Liver (tissue), 9 donors: Measurements from ENCODE around the gene ADAMTS7. TPM values are rescaled to one million over a fixed set of nuclear protein-coding genes. Genes with fewer than 3 reads are reported as not detected.

Experiments used
- DNase-seq: peaks from one replicate; pipeline ENCODE4 v3.0.0-alpha.2; 2017; ENCODE audit warnings: low spot score
- H3K27ac ChIP-seq, 2 donors: one replicate each; pipeline ENCODE4 v1.7.0; 2013; ENCODE audit warnings: inconsistent platforms in 2 of 2, low read length in 2 of 2, control low read depth in 1 of 2, low read depth in 1 of 2, mild to moderate bottlenecking in 1 of 2
- H3K27me3 ChIP-seq, 4 donors: one replicate each; pipeline versions ENCODE4 v1.6.1 to v1.7.0; 2013; ENCODE audit warnings: low read length in 3 of 4, inconsistent platforms in 1 of 4, mild to moderate bottlenecking in 1 of 4, moderate library complexity in 1 of 4; ENCODE audit not compliant: control insufficient read depth in 4 of 4, insufficient read depth in 4 of 4
- H3K36me3 ChIP-seq, 4 donors: one replicate each; pipeline versions ENCODE4 v1.6.1 to v1.7.0; 2013; ENCODE audit warnings: low read length in 3 of 4, mild to moderate bottlenecking in 3 of 4, low read depth in 1 of 4, moderate library complexity in 1 of 4; ENCODE audit not compliant: control insufficient read depth in 4 of 4, insufficient read depth in 3 of 4
- H3K4me1 ChIP-seq, 4 donors: one replicate each; pipeline versions ENCODE4 v1.6.1 to v1.7.0; 2013; ENCODE audit warnings: low read length in 3 of 4, mild to moderate bottlenecking in 3 of 4, moderate library complexity in 1 of 4; ENCODE audit not compliant: control insufficient read depth in 4 of 4, insufficient read depth in 4 of 4
- H3K4me3 ChIP-seq, 3 donors: one replicate each; pipeline versions ENCODE4 v1.6.1 to v1.7.0; 2013; ENCODE audit warnings: low read length in 3 of 3, control low read depth in 1 of 3, low read depth in 1 of 3, mild to moderate bottlenecking in 1 of 3
- H3K9ac ChIP-seq, 2 donors: one replicate each; pipeline ENCODE4 v1.7.0; 2013; ENCODE audit warnings: low read length in 2 of 2, mild to moderate bottlenecking in 2 of 2, moderate library complexity in 2 of 2, control low read depth in 1 of 2, low read depth in 1 of 2
- H3K9me3 ChIP-seq, 4 donors: one replicate each; pipeline versions ENCODE4 v1.6.1 to v1.7.0; 2013; ENCODE audit warnings: low read length in 3 of 4; ENCODE audit not compliant: control insufficient read depth in 4 of 4
- ATF3 ChIP-seq: IDR thresholded peaks from 2 replicates; pipeline ENCODE4 v1.6.1; 2016; ENCODE audit warnings: antibody characterized with exemption
- CTCF ChIP-seq: fragments of 150-350 bp; IDR thresholded peaks from 2 replicates; pipeline ENCODE4 v1.5.1; 2017; ENCODE audit warnings: improper control_type of control experiment, low read depth, low read length; ENCODE audit not compliant: missing input control
- EGR1 ChIP-seq, 2 donors: IDR thresholded peaks; 2 replicates each; pipeline ENCODE4 v1.6.1; 2016 to 2018; ENCODE audit warnings: antibody characterized with exemption in 2 of 2, low read depth in 2 of 2
- FOXA1 ChIP-seq: IDR thresholded peaks from 2 replicates; pipeline ENCODE4 v1.6.1; 2016; ENCODE audit warnings: antibody characterized with exemption
- FOXA2 ChIP-seq: IDR thresholded peaks from 2 replicates; pipeline ENCODE4 v1.6.1; 2016; ENCODE audit warnings: antibody characterized with exemption
- GABPA ChIP-seq, 2 donors: IDR thresholded peaks in 1 of 2; conservative IDR thresholded peaks in 1 of 2; 2 replicates each; pipeline ENCODE4 v1.6.1; 2016; ENCODE audit warnings: antibody characterized with exemption in 2 of 2, mild to moderate bottlenecking in 1 of 2, moderate library complexity in 1 of 2
- HNF4A ChIP-seq, 2 donors: conservative IDR thresholded peaks; 2 replicates each; pipeline ENCODE4 v1.6.1; 2016; ENCODE audit warnings: antibody characterized with exemption in 2 of 2, mild to moderate bottlenecking in 2 of 2
- HNF4G ChIP-seq: IDR thresholded peaks from 2 replicates; pipeline ENCODE4 v1.6.1; 2016; ENCODE audit warnings: antibody characterized with exemption
- JUND ChIP-seq, 2 donors: IDR thresholded peaks; 2 replicates each; pipeline ENCODE4 v1.6.1; 2016; ENCODE audit warnings: antibody characterized with exemption in 2 of 2
- MAX ChIP-seq: IDR thresholded peaks from 2 replicates; pipeline ENCODE4 v1.6.1; 2016; ENCODE audit warnings: antibody characterized with exemption
- REST ChIP-seq: IDR thresholded peaks from 2 replicates; pipeline ENCODE4 v1.6.1; 2016; ENCODE audit warnings: antibody characterized with exemption, mild to moderate bottlenecking
- RXRA ChIP-seq, 2 donors: IDR thresholded peaks; 2 replicates each; pipeline ENCODE4 v1.6.1; 2017 to 2018; ENCODE audit warnings: antibody characterized with exemption in 2 of 2, mild to moderate bottlenecking in 1 of 2
- SP1 ChIP-seq: IDR thresholded peaks from 2 replicates; pipeline ENCODE4 v1.6.1; 2018; ENCODE audit warnings: antibody characterized with exemption, mild to moderate bottlenecking
- TAF1 ChIP-seq: conservative IDR thresholded peaks from 2 replicates; pipeline ENCODE4 v1.6.1; 2016; ENCODE audit warnings: antibody characterized with exemption, mild to moderate bottlenecking
- YY1 ChIP-seq: IDR thresholded peaks from 2 replicates; pipeline ENCODE4 v1.6.1; 2016; ENCODE audit warnings: antibody characterized with exemption, mild to moderate bottlenecking
- ZBTB33 ChIP-seq: IDR thresholded peaks from 2 replicates; pipeline ENCODE4 v1.6.1; 2016; ENCODE audit warnings: antibody characterized with exemption
- WGBS: extraction: QIAGEN DNeasy Blood & Tissue Kit; methylation state at CpG from one replicate; pipeline ENCODE4 v1.1.7; 2013; 5-methylcytosine and 5-hydroxymethylcytosine counted together
- polyA plus RNA-seq, 2 donors: library from polyadenylated mRNA; stranded (reverse) in 1 of 2; unstranded in 1 of 2; fragments of 200-250 nt in 1 of 2; fragments of >200 nt in 1 of 2; fragmentation: Nextera tagmentation in 1 of 2; extraction: Ambion mirVana in 1 of 2; gene quantifications; one replicate each; pipeline versions ENCODE4 v1.2.1 to v1.2.3, GENCODE V29; 2013 to 2015
- total RNA-seq, 2 donors: library from RNA; depleted of rRNA; stranded (reverse); fragments of >200 nt; gene quantifications; one replicate each; pipeline ENCODE4 v1.2.3, GENCODE V29; 2014
- donor health status: healthy.
- donor health status: healthy.
- donor health status: healthy.
- donor health status: healthy.
- donor health status: healthy.

The ADAMTS7 gene
- total and polyA plus RNA-seq, 4 donors, result 0.13 to 2.4 (median 1.3) TPM

- Histone ChIP-seq H3K27me3 (no peaks in the 10 kb centered on the region), H3K9me3 (no peaks in the 10 kb centered on the region), H3K9ac (no peak overlapping the region), H3K27ac (no peak overlapping the region), H3K4me3 (no peak overlapping the region), H3K4me1 (no peaks in the 10 kb centered on the region), H3K36me3 (no peaks in the 10 kb centered on the region)
- TF ChIP-seq JUND (IDR thresholded peaks at IDR 0.05) (no peak), ATF3 (no peak), SP1 (no peak), HNF4G (no peak), FOXA1 (no peak), MAX (no peak), GABPA (IDR thresholded peaks at IDR 0.05 in 1 of 2, conservative IDR thresholded peaks at IDR 0.05 in 1 of 2) (no peak), CTCF (no peak), FOXA2 (no peak), ZBTB33 (no peak)
- 91% methylated on average over 2 of the region's 2 CpGs for WGBS
- DNase-seq, result no peak
Observed at GRCh38 chr15:78717956-78718656, 93.2 kb downstream of the ADAMTS7 start.

- Histone ChIP-seq H3K9me3 (no peaks in the 10 kb centered on the region), H3K4me1 (no peaks in the 10 kb centered on the region), H3K9ac (no peak overlapping the region), H3K27me3 (no peaks in the 10 kb centered on the region), H3K36me3 (no peaks in the 10 kb centered on the region), H3K27ac (no peak overlapping the region), H3K4me3 (no peak overlapping the region)
- 86% methylated on average over 2 of the region's 2 CpGs for WGBS
- no peak for DNase-seq
- TF ChIP-seq CTCF (no peak), JUND (IDR thresholded peaks at IDR 0.05) (no peak), GABPA (IDR thresholded peaks at IDR 0.05 in 1 of 2, conservative IDR thresholded peaks at IDR 0.05 in 1 of 2) (no peak), ZBTB33 (no peak), HNF4G (no peak), TAF1 (no peak), YY1 (no peak), EGR1 (IDR thresholded peaks at IDR 0.05; ENCODE audit: low read depth in 2 of 2) (no peak), REST (no peak), FOXA2 (no peak), MAX (no peak), HNF4A (conservative IDR thresholded peaks at IDR 0.05) (no peak), RXRA (IDR thresholded peaks at IDR 0.05) (no peak), SP1 (no peak)
Observed at GRCh38 chr15:78716651-78717050, 94.6 kb downstream of the ADAMTS7 start.
